ENCODE results near the gene LRRC7. TPM values are rescaled to one million over a fixed set of nuclear protein-coding genes. Genes with fewer than 3 reads are reported as not detected.

The LRRC7 gene
- total RNA-seq, 1 donor from 2014 or later, result not detected

DNA sequence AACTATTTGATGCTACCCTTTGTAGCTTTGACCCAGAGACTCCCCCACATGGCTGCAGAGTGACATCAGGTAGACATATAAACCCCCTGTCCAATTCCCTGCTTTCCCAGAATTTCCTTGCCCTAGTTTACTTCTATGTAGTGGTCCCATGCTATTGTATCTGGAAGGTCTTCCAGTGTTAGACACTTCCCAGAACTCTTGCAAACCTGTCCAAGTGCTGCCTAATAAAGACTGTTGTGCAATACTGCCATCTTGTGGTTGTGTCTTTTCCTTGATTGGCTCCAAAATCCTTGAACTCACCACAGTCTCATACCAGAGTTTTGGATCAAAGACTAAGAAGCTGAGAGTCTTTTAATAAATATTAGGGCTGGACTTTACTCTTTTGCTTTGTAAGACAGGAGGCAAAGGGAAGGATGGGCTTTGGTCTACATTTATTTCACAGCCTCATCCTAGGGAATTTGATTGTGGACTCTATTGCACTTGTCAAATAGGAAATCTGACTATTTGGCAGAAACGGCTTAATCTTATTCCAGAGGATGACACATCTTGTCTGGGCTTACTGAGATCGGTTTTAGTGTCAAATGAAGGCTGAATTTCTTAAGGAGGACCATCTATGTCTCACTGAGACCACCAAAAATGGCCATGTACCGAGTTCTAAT is 169.9 kb downstream of the LRRC7 start:
- ATAC-seq (ENCODE audit: low read depth) (no peak), DNase-seq (no peak)
- Mint-ChIP-seq H3K4me1 (no peaks in the 10 kb centered on the region), H3K36me3 (ENCODE audit: low read depth) (no peaks in the 10 kb centered on the region), H3K4me3 (no peak overlapping the region), H3K9me3 (no peaks in the 10 kb centered on the region), H3K27me3 (no peaks in the 10 kb centered on the region), H3K27ac (no peak overlapping the region)
- intact Hi-C loops (cut with micrococcal nuclease), result loop anchor here (1.0 kb wide), 2 partner anchors 1617 to 1621 kb away; no protein-coding TSS in a partner anchor
- ChIA-PET POLR2A (no interaction called here), CTCF (interaction anchor here (0.7 to 4.9 kb wide), 6 partner anchors 9 to 1971 kb away, joined by 3 to 47 read pairs (median 10); no protein-coding TSS in a partner anchor)
- TF ChIP-seq, protein P1, sequence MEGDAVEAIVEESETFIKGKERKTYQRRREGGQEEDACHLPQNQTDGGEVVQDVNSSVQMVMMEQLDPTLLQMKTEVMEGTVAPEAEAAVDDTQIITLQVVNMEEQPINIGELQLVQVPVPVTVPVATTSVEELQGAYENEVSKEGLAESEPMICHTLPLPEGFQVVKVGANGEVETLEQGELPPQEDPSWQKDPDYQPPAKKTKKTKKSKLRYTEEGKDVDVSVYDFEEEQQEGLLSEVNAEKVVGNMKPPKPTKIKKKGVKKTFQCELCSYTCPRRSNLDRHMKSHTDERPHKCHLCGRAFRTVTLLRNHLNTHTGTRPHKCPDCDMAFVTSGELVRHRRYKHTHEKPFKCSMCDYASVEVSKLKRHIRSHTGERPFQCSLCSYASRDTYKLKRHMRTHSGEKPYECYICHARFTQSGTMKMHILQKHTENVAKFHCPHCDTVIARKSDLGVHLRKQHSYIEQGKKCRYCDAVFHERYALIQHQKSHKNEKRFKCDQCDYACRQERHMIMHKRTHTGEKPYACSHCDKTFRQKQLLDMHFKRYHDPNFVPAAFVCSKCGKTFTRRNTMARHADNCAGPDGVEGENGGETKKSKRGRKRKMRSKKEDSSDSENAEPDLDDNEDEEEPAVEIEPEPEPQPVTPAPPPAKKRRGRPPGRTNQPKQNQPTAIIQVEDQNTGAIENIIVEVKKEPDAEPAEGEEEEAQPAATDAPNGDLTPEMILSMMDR (IDR thresholded peaks at IDR 0.05), result no peak

DNA sequence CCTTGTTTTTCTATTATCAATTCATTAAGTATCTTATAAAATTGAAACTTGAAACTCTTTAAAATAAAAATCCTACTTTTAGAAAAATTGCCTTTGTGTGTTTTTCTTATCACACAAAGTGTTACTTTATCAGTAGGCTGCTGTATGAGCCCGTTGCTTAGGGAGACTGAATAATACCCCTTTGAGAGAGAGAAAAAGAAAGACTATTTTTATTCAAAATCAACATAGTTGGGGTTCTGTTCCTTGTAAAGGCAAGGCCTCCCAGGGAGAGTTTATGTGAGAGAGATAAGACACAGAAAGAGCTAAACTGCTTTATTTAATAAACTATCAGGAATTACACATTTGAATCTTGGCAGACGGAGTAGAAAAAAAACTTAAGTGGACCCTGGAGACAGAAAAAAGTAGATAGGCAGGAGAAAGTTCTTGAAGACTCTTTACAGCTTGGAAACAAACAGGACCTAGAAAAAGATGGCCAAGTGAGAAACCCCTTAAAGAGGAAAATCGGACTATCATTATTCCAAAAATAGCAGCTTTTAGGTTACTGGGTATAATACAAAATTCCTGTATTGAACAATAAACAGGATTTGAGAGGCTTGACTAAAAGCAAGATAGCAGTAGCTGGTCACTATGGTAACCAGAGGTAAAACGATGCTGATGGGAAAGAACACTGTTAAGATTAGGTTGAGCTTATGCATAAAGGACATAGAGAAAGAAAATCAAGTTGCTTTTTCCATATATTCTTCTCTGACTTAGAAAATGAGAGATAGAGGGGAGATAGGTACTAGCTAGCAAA is 170.9 kb downstream of the LRRC7 start:
- TF ChIP-seq, protein P1 (IDR thresholded peaks at IDR 0.05), result no peak
- CTCF ChIA-PET, result interaction anchor here (0.7 to 4.9 kb wide), 4 partner anchors 10 to 1973 kb away, joined by 3 to 47 read pairs (median 10); no protein-coding TSS in a partner anchor
- intact Hi-C loops (cut with micrococcal nuclease), result no loop called here
- ATAC-seq (ENCODE audit: low read depth) (no peak), DNase-seq (no peak)
- Mint-ChIP-seq H3K27me3 (no peaks in the 10 kb centered on the region), H3K27ac (no peak overlapping the region), H3K36me3 (ENCODE audit: low read depth) (no peaks in the 10 kb centered on the region), H3K4me3 (no peak overlapping the region), H3K4me1 (no peaks in the 10 kb centered on the region), H3K9me3 (no peaks in the 10 kb centered on the region)
- POLR2A ChIA-PET, result no interaction called here

DNA sequence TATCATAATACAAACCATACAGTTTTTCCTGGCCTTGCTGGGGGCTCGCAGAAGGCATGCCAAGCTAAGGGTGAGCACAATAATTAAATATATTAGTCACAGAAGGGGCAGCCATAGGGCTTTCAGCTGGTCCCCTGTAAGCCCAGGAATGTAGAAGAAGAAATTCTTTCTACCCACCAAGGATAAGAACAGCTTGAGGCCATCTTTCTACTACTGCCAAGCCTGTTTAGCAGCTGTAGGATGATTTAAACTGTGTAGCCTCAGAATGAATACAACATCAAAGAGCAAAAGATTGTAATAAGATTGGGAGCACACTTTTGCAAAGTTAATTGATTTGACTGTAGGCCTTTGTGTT is 171.5 kb downstream of the LRRC7 start:
- H3K36me3 Mint-ChIP-seq (ENCODE audit: low read depth), result no peaks in the 10 kb centered on the region
- H3K4me3 Mint-ChIP-seq, result no peak overlapping the region
- TF ChIP-seq, protein P1 (IDR thresholded peaks at IDR 0.05), result no peak
- ChIA-PET CTCF (interaction anchor here (0.7 to 4.9 kb wide), 3 partner anchors 1619 to 1973 kb away, joined by 3 to 47 read pairs (median 15); no protein-coding TSS in a partner anchor), POLR2A (no interaction called here)
- no peaks in the 10 kb centered on the region for H3K27me3 Mint-ChIP-seq
- DNase-seq, result no peak
- no peak overlapping the region for H3K27ac Mint-ChIP-seq
- no peaks in the 10 kb centered on the region for H3K9me3 Mint-ChIP-seq
- H3K4me1 Mint-ChIP-seq, result no peaks in the 10 kb centered on the region
- intact Hi-C loops (cut with micrococcal nuclease), result no loop called here
- ATAC-seq (ENCODE audit: low read depth), result no peak

DNA sequence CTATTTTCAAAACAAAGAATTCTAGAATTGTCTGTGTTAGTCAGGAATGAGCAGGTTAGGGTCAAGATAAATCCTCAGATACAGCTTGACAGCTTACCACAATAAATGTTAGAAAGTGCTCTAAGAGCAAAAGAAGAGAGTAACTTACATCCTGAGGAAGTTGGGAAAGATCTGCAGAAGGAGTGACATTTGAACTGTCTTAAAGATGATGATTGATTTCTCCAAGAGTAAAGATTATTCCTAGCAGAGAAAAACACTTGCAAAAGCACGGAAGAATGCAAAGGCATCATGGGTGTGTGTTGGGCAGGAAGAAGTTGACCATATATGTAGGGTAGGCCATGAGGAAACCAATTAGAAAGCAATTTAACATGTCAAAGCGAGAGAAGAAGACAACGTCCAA is 175.4 kb downstream of the LRRC7 start:
- DNase-seq (no peak), ATAC-seq (ENCODE audit: low read depth) (no peak)
- ChIA-PET POLR2A (interaction anchor here (0.6 kb wide), 1 partner anchor 1747 kb away, joined by 4 read pairs; no protein-coding TSS in a partner anchor), CTCF (no interaction called here)
- H3K4me1 Mint-ChIP-seq, result no peaks in the 10 kb centered on the region
- no peak overlapping the region for H3K4me3 Mint-ChIP-seq
- H3K27me3 Mint-ChIP-seq, result no peaks in the 10 kb centered on the region
- intact Hi-C loops (cut with micrococcal nuclease), result no loop called here
- no peaks in the 10 kb centered on the region for H3K36me3 Mint-ChIP-seq (ENCODE audit: low read depth)
- H3K27ac Mint-ChIP-seq, result no peak overlapping the region
- TF ChIP-seq, protein P1 (IDR thresholded peaks at IDR 0.05), result no peak
- H3K9me3 Mint-ChIP-seq, result no peaks in the 10 kb centered on the region

DNA sequence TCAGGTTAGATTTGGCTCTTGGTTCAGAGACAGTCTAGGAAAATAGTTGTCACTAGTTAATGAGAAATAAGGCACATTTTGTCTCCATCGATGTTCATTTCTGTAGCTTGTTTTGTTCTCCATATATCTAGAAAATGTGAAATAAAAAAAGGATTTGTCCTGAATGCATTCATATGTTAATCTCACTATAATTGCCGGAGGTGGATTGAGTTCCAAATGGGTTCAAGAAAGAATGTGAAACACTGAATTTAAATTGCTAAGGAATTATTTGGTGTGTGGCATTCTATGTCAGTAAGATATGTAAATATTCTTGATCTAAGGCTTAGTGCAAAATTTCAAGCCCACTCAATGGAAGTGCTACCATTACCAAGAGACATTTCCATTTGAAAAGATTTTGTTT is 176.7 kb downstream of the LRRC7 start:
- no peaks in the 10 kb centered on the region for H3K27me3 Mint-ChIP-seq
- intact Hi-C loops (cut with micrococcal nuclease), result no loop called here
- H3K36me3 Mint-ChIP-seq (ENCODE audit: low read depth), result no peaks in the 10 kb centered on the region
- ChIA-PET CTCF (no interaction called here), POLR2A (no interaction called here)
- no peaks in the 10 kb centered on the region for H3K4me1 Mint-ChIP-seq
- H3K9me3 Mint-ChIP-seq, result no peaks in the 10 kb centered on the region
- DNase-seq (no peak), ATAC-seq (ENCODE audit: low read depth) (no peak)
- TF ChIP-seq, protein P1 (IDR thresholded peaks at IDR 0.05), result no peak
- H3K4me3 Mint-ChIP-seq, result no peak overlapping the region
- no peak overlapping the region for H3K27ac Mint-ChIP-seq
